Neuron (in vitro differentiated cells): Measurements from ENCODE around the gene KCTD13.
A peak's percentile ranks its signal among the peaks of the same experiment; 100 is the strongest.

Experiments
- H2AFZ ChIP-seq: one replicate; pipeline ENCODE4 v1.6.1; 2013; ENCODE audit warnings: low read depth, mild to moderate bottlenecking, inconsistent platforms, low read length, moderate library complexity
- H3K27me3 ChIP-seq: one replicate; pipeline ENCODE4 v1.6.1; 2013; ENCODE audit warnings: low read length; ENCODE audit not compliant: insufficient read depth
- H3K36me3 ChIP-seq: one replicate; pipeline ENCODE4 v1.6.1; 2013; ENCODE audit warnings: low read length; ENCODE audit not compliant: insufficient read depth
- H3K4me1 ChIP-seq: one replicate; pipeline ENCODE4 v1.6.1; 2013; ENCODE audit warnings: low read length; ENCODE audit not compliant: insufficient read depth
- H3K4me3 ChIP-seq: 2 replicates; pipeline ENCODE4 v1.5.1; 2013; ENCODE audit warnings: mild to moderate bottlenecking, low read length, moderate library complexity
- H3K9me3 ChIP-seq: one replicate; pipeline ENCODE4 v1.6.1; 2013; ENCODE audit warnings: low read length

The KCTD13 gene, protein sequence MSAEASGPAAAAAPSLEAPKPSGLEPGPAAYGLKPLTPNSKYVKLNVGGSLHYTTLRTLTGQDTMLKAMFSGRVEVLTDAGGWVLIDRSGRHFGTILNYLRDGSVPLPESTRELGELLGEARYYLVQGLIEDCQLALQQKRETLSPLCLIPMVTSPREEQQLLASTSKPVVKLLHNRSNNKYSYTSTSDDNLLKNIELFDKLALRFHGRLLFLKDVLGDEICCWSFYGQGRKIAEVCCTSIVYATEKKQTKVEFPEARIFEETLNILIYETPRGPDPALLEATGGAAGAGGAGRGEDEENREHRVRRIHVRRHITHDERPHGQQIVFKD

DNA sequence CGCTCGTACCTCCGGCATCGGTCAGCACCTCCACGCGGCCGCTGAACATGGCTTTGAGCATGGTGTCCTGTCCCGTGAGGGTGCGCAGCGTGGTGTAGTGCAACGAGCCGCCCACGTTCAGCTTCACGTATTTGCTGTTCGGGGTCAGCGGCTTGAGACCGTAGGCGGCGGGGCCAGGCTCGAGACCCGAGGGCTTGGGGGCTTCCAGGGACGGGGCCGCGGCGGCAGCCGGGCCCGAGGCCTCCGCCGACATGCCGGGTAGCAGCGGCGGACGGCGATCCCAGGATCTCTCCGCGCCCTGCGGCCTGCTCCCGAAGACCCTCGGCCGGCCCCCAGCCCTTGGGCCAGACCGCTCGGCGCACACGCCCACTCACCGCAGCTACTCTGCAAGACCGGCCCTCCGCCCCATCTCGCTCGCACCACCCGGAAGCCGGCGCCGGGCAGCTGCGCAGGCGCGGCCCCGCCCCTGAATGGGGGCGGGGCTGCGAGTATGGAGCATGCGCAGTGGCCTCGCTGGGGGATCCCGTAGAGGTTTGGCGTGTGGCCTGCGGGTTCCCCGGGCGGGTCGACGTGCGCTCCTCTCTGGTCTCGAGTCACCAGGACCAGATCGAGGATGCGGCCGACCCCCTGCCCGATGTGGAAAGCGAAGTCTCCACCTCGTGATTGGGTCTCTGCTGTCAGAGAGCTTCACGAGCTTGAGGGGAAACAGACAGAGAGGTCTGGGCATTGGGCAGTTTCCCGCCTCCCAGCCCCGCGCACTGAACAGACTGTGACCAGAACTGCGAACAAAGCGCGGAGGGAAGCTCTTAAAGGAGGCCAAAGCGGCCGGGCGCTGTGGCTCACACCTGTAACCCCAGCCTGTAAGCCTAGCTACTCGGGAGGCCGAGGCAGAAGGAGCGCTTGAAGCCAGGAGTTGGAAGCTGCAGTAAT is at the start of gene KCTD13:
Gene KCTD13 (minus strand): TSS at position 446 of the 930 bp plus-strand sequence. CDS start 193 bp downstream, at position 253.
- peaks cover 17% of the 10 kb centered on the region for H3K4me1 ChIP-seq
- H3K27me3 ChIP-seq = no peaks in the 10 kb centered on the region

DNA sequence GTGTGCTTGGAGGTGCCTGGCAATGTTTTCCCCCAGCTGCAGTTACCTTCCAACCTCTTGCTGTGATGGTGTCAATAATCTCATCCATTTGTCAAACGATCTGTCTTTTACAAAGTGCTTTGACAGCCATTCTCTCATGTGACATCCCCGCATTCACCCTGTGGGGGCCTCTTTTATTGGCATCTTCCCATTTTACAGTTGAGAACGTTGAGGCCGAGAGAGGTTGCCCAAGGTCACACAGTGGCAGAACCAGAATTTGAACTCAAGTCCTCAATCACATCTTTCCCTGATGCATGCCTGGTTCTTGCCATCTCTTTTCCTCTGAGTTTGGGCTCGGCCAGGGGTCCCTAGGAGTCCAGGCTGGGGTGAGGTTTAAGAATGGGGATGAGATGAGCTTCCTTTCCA is 49.1 kb upstream of the KCTD13 start:
- peak overlapping the region; percentile 65 for H3K4me3 ChIP-seq
- no peaks in the 10 kb centered on the region for H3K27me3 ChIP-seq
- peaks cover 37% of the 10 kb centered on the region for H3K36me3 ChIP-seq
- H3K9me3 ChIP-seq = peaks cover 5% of the 10 kb centered on the region
- peaks cover 23% of the 10 kb centered on the region for H3K4me1 ChIP-seq
- H2AFZ ChIP-seq = no peak overlapping the region

More for the DNA sequence above, at the start of gene KCTD13:
- Histone ChIP-seq H2AFZ (peak within 1 kb of the TSS; percentile 38), H3K9me3 (no peaks in the 10 kb centered on the region), H3K36me3 (peaks cover under 1% of the 10 kb centered on the region), H3K4me3 (peak within 1 kb of the TSS; percentile 90)

DNA sequence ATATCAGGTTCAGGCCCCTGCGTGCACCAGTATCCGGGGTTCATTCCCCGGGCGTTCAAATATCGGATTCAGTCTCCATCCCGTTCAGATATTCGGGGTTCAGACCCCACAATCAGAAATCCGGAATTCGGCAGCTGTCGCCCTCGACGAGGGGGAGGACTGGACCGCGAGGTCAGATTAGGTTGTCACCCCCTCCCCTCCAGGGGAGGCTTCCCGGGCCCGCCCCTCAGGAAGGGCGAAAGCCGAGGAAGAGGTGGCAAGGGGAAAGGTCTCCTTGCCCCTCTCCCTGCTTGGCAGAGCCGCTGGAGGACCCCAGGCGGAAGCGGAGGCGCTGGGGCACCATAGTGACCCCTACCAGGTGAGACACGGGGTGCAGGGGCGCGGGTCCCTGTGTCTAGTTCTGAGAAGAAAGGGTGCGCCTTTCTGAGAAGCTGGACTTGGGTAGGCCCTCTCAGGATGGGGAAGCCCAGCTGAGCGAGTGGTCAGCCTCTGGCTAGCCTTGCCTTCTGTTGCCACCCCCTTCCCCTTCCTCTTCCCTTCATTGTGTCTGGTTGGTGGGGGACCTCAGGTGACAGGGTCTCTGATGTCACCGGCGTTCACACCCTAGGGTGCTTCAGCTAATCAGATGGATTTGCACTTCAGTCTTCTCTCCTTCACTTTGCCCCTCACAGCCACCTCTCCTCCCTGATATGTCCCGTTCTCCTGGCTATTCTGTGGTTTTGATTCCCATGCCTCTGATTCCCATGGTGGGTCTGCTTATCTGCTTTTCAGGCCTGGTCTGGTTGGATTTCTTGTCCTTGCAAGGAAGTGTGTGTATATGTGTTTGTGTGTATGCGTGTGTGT is 48.5 kb upstream of the KCTD13 start:
- no peak overlapping the region for H2AFZ ChIP-seq
- H3K4me3 ChIP-seq = peak overlapping the region; percentile 65
- H3K27me3 ChIP-seq = no peaks in the 10 kb centered on the region
- H3K9me3 ChIP-seq = peaks cover 5% of the 10 kb centered on the region
- H3K4me1 ChIP-seq = peaks cover 23% of the 10 kb centered on the region
- peaks cover 32% of the 10 kb centered on the region for H3K36me3 ChIP-seq

DNA sequence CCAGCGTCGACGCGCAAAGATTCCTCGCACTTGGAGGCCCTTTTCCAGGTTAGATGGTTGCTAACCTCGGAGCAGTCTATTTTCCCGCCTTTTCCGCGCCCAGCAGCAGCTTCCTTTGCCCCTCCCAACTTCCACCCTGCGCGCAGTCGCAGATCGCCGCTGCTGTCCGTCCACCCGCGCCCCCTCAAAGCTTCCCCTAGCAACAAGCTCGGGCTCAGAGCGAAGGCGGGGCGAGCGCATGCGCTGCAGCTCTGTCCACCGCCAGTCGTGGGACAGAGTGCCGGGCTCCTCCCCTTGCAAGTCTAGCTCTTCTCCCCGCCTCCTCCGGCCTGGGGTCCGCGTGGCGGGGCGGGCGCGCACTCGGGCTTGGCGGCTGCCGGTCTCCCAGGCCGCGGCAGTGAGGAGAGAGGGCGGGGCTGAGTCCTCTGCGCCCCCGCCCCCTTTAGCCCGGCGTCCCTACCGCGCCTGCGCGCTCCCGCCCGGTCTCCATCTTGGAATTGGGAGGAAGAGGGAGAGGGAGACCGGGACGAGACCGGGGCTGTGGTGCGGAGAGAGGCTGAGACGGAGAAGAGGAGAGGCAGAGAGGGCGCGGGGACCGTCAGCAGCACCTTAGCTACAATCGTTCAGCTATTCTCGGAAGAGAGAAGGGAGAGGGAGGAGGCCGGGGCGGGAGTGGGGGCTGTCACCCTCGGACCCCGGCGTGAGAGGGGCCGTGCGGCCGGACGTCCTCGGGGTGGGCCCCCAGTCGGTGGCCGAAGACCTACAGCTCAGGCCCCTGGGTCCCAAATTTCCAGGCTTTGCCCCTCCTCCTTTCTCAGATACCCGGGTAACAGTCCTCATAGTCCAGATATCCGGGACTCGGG is 47.6 kb upstream of the KCTD13 start, which contains the start of gene TAOK2:
Gene TAOK2 (plus strand): TSS at position 485 of the 863 bp plus-strand sequence. CDS start 3,905 bp downstream, outside the sequence.
- peak within 1 kb of the TSS; percentile 49 for H2AFZ ChIP-seq
- H3K27me3 ChIP-seq = no peaks in the 10 kb centered on the region
- H3K9me3 ChIP-seq = peaks cover 5% of the 10 kb centered on the region
- H3K36me3 ChIP-seq = peaks cover 28% of the 10 kb centered on the region
- peaks cover 23% of the 10 kb centered on the region for H3K4me1 ChIP-seq
- peak within 1 kb of the TSS; percentile 65 for H3K4me3 ChIP-seq

DNA sequence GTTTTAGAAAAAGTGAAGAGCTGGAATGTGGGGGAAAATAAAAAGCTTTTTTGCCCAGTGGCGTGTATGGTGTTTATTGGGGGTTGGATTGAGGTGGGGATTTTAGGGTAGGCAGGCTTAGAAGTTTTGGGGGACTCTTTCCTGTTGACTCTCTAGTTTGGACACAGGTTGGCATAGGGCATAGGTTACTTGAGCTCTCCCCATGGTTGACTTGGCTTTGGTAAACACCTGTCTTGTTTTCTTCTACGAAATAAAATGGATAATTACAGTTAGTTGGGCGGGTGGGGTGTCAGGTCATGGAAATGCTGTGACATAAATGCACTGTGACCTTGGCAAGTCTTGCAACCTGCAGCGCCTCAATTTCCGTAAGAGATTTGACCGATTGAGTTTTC is 47.0 kb upstream of the KCTD13 start:
- Histone ChIP-seq H3K27me3 (no peaks in the 10 kb centered on the region), H3K36me3 (peaks cover 28% of the 10 kb centered on the region), H3K4me1 (peaks cover 23% of the 10 kb centered on the region), H2AFZ (peak overlapping the region; percentile 49), H3K4me3 (no peak overlapping the region), H3K9me3 (peaks cover 5% of the 10 kb centered on the region)

DNA sequence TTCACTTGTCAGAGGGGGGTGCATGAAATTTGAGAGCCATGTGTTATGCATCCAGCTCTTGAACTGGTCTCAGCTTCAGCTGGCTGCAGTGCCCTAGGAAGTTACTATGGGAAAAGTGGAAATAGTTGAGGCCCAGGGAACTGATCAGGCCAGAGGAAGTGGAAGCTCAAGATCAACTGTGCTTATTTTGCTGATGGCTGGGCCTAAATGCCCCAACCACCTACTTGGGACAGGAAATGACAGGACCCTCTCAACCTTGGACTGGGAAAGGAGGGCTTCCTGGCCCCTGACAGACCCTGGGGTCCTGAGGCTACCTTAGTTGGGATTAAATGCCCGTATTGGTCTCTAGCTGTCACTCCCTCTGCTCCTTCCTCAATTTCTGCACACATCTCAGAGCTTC is 46.5 kb upstream of the KCTD13 start:
- Histone ChIP-seq H2AFZ (no peak overlapping the region), H3K9me3 (peaks cover 5% of the 10 kb centered on the region), H3K27me3 (no peaks in the 10 kb centered on the region), H3K4me1 (peaks cover 23% of the 10 kb centered on the region), H3K4me3 (no peak overlapping the region), H3K36me3 (peaks cover 25% of the 10 kb centered on the region)

DNA sequence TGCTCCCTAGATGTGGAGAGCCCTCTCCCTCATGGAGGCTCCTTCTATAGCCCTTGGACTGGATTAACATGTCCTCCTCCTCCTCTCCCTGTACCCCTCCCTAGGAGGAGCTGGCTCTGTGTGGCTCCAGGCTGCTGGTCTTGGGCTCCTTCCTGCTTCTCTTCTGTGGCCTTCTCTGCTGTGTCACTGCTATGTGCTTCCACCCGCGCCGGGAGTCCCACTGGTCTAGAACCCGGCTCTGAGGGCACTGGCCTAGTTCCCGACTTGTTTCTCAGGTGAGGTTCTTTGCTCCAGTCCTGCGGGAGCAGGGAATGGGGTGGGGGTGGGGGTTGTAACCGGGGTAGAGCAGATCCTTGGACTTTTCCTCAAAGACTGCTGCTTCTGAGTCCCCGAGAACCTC is 45.3 kb upstream of the KCTD13 start:
- Histone ChIP-seq H2AFZ (no peak overlapping the region), H3K4me3 (no peak overlapping the region), H3K27me3 (no peaks in the 10 kb centered on the region), H3K9me3 (peaks cover 5% of the 10 kb centered on the region), H3K36me3 (peaks cover 25% of the 10 kb centered on the region), H3K4me1 (peaks cover 19% of the 10 kb centered on the region)

DNA sequence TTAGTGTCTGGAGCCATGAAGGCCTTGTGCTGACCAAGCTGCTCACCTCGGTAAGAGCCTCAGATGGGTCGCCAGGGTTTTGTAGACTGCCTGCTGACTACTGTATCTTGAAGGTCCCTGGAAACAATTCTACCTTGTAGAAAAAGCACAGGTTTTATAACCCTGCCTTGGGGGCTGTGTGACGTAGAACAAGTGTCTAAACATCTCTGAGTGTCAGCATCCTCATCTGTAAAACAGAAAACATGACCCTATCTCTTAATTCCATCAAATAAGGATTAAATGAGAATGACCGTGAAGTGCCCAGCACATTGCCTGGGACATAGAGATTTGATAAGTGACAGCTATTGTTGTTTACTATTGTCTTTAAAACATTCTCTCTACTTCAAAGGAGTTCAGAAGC is 42.2 kb upstream of the KCTD13 start:
- Histone ChIP-seq H3K27me3 (no peaks in the 10 kb centered on the region), H2AFZ (no peak overlapping the region), H3K4me1 (no peaks in the 10 kb centered on the region), H3K9me3 (peaks cover 5% of the 10 kb centered on the region), H3K36me3 (peaks cover 31% of the 10 kb centered on the region), H3K4me3 (no peak overlapping the region)

DNA sequence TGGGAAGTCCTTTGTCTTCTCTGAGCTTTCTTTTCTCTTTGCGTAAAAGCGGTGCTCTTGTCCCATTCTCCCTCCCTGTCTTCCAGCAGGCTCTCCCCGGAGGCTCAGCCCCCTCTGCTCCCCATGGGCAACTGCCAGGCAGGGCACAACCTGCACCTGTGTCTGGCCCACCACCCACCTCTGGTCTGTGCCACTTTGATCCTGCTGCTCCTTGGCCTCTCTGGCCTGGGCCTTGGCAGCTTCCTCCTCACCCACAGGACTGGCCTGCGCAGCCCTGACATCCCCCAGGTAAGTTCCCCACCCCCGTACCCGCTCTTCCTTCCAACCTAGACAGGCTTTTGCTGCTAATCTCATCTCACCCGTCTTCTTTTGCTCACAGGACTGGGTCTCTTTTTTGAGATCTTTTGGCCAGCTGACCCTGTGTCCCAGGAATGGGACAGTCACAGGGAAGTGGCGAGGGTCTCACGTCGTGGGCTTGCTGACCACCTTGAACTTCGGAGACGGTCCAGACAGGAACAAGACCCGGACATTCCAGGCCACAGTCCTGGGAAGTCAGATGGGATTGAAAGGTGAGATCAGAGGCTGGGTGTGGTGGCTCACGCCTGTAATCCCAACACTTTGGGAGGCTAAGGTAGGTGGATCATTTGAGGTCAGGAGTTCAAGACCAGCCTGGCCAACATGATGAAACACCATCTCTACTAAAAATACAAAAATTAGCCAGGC is 37.2 kb upstream of the KCTD13 start:
- H3K36me3 ChIP-seq = peaks cover 10% of the 10 kb centered on the region
- no peak overlapping the region for H3K4me3 ChIP-seq
- peaks cover 2% of the 10 kb centered on the region for H3K9me3 ChIP-seq
- H3K4me1 ChIP-seq = peaks cover 6% of the 10 kb centered on the region
- no peaks in the 10 kb centered on the region for H3K27me3 ChIP-seq
- H2AFZ ChIP-seq = no peak overlapping the region

DNA sequence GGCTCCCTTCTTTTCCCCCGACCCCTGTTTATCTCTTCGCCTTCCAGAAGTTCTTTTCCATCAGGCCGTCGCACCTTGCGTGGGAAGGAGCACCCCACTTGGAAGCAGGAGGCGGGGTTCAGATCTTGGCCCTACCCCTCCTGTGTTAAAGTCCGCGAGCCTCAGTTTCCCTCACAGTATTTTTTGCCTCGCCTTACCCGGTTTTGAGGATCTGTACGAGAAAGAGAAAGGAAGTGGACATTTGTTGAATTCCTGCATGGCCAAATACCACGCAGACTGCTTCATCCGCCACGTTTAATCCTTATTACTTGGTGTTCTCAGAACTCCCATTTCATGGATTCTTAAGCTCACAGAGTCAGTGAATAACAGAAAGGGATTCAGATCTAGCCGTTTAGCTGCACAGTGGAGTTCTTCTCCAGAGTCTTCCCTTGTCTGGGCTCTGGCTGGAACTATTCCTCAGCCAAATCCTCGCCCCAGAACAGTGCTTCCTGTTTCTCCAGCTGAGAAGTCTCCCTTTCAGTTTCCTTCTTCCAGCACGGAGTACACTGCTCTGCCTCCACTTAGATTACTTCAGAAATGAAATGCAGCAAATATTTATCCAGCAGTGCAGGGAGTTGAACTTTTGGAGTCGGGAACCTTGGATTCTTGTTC is 36.4 kb upstream of the KCTD13 start:
- Histone ChIP-seq H3K9me3 (peaks cover 2% of the 10 kb centered on the region), H2AFZ (peak overlapping the region; percentile 44), H3K27me3 (no peaks in the 10 kb centered on the region), H3K4me3 (peak overlapping the region; percentile 62), H3K36me3 (peaks cover 6% of the 10 kb centered on the region), H3K4me1 (peaks cover 6% of the 10 kb centered on the region)
